NCI-H524 (cell line): ENCODE data around the gene HRK.
A peak's percentile ranks its signal among the peaks of the same experiment; 100 is the strongest.

Source experiments
- DNase-seq, 2 experiments: peaks; one replicate each; lab custom pipeline; 2025; lab: John Stamatoyannopoulos, UW

Gene HRK

DNA sequence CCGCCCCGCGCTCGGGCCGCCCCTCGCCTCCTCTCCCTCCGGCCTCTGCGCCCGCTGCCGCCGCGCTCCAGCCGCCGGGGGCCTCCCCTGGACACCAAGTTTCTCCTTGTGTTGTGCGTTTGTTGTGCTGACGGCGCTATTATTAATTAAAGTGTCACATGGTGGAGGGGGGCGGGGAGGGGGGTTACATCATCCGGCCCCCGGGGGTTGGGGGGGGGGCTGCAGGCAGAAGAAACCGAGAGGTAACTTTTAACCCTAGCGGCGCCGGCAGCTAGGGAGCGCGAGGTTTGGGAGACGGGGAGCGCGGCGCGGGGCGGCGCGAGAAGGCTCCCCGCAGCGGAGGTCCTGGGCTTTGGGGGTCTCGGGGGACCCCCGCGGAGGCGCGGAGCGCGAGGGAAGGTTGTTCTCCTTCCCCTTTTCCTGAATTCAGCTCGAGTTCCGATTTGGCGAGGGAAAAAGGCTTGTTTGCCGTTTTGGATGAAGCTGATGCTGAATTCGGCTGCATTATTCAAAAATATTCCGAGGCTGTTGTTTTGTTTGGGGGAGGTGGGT, at the start of gene HRK:
Gene HRK, minus strand, starts transcription at position 117 of the 552 bp plus-strand sequence. CDS start 134 bp downstream, outside the sequence.
- no peak for DNase-seq

DNA sequence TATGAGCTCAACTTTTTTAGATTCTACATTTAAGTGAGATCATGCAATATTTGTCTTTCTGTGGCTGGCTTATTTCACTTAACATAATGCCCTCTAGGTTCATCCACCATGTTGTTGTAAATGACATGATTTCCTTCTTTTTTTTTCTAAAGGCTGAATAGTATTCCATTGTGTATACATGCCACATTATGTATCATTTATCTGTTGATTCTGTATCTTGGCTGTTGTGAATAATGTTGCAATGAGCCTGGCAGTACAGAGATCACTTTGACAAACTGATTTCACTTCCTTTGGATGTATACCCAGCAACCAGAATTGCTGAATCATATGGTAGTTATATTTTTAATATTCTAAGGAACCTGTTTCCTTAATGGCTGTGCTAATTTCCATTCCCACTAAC, 48.6 kb upstream of the HRK start:
- no peak for DNase-seq

DNA sequence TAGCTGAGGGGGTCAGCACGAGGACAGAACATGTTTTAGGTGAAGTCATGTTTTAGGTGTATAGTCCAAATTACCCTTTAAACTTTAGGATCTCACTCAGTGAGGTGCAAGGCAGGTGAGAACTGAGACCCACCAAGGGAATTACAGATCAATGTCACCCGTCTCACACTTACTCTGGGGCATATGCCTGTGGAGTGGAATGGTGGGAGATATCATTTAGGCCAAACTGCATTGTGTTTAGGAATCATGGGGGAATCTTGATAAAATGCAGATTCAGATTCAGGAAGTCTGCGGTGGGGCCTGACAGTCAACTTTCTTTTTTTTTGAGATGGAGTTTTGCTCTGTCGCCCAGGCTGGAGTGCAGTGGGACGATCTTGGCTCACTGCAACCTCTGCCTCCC, 47.3 kb upstream of the HRK start:
- DNase-seq: no peak

DNA sequence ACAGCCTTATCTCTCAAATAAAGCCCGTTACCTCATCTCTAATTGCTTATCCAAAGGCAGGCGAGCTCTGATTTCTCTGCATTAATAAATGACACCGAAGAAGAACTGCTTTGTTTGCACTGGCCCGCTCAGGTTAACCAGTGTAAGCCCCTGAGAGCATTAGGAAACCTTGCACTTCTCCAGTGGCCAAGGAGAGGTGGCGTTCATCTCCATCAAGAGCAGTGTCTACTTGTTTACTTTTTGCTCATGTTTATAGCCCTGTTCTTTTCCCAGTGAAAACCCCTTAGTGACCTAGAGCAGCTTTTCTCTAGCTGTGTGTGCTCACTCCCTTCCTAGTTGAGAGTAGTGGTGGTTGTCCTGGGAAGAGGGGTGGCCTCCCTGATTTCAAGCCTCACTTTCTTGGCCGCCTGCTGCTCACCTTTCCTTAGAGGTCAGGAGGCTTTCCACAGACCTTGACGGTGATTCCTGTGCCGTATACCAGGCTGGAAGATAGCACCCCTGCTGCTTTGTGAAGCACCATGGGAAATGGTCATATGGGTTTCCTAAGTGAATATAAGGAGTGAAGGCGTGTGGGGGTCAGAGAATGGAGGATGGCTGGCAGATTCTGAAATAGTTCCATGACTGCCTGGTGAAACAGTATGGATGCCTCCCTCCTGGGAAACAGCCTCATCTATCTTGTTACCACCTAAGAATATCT, 46.2 kb upstream of the HRK start:
- no peak for DNase-seq

DNA sequence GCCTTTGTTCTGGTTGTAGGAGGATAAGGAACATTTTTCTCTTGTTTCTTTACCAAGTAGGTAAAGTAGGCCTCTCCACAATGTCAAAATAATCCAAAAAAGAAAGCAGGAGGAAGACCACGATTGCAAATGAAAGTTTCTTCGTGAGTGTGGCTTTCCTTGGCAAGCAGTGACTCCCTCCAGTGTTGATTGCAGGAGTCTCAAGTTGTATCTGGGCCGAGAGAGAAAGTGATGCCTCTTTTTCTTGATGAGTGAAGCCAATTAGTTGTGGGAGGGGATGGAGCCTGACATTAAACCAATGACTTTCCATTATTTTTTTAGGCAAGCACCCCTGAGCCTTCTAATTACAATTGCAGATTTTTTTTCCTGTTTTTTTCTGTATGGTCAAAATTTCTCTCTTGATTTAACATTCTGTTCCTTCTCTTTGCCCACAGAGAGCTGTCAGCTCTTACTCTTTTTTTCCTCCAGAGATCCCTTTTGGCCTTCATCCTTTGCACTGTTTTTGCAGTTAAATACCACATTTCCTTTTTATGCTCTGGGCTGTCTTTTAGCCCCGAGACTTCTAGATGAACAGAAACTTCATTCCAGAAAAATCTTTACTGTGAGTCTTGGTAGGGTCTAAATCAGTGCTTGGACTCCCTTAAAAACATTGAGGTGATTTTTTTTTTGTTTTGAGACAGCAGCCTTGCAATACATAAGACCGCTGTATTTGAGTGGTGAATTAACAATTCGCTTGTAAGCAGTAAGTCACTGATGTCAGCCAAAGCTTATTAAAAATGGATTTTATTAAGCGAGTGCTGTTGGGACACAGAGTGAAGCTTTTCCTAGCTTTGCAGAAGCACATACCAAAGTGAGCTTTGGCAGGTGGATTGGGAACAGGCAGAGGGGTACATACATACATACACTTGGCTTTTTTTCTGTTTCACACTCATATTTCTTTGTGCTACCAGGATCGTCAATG, 45.3 kb upstream of the HRK start:
- DNase-seq: no peak

DNA sequence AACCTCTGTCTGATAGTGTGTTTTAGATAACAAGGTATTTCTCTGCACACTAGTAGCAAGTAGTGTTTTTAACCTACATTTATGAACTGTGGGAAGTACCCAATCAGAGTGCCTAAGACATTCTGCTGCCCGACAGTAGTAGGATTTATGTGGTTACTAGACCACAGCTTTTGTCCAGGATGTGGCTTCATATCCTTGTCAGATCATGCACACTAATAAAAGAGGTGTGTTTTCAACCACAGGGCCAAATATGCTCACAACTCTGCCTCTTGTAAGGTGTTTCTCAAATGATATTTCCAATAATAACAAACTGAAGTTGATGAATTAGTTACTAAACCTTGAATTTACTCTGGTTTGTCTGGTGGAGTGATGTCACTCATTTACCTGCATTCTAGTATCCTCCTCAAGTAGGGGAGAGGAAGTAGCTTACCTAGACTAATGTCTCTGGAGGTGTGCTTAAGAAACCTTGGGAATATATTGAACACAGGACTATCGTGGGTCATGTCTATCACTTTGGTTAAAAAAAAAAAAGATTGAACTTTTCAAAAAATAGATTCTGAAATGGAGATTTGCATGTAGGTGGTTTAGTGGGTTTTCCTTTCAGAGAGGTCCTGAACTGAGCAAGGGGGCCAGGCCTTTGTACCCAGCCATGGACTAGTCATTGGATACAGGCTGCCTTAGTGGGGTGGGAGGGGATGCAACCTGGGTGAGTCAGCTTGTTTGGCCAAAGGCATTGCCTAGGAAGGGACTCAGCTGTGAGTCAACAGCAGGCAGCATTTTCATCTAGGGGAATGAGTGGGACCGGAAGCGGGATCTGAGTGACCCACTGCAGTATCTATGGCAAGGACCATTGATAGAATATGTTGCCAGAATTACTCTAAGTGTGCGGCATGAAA, 43.6 kb upstream of the HRK start:
- DNase-seq: no peak

DNA sequence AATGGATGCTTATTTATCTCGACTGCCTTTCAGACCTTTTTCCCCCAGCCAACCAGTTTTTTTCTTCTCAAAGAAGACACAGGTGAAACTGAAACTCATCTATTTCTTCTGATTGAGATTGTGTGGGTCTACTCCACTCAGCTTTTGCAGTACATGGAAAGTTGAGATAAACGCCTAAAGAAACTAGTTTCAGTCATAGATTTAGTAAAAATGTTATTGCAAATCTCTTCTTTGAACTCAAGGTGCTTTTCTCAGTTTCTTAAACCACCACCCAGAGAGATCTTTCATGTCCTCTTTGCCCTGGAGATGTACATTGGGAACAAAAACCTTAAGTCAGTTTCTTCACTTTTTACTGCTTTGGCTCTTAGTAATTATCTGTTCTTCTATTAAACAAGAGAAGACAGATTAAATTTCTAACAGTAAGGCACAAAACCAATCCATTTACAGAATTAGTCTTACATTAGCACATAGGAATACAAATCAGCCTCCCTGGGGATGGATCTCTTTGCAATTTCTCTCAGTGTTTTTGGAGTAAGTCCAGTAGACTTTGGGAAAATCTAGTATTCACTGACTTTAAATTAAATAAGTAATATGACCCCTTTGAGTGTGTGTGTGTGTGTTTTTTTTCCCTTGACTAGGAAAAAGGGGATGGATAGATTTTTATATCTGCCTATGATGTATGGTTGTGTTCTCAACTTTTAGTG, 41.1 kb upstream of the HRK start:
- DNase-seq: no peak

DNA sequence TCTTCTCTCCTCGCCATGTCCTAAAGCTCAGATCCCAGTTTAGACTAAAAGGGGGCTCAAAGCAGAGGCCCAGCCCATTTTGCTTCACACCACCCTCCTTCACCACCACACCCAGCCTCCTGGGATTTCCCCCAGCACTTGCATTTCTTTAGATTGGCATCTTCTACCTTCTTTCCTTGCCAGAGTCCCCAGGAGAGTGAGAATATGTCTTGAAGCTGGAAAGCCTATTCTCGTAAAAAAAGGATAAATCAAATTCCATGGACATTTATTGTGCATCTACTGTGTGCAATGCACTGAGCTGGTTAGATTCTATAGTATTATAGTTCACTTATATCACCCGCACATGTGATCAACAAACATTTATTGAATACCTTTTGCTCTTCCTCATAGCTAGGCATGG, 39.7 kb upstream of the HRK start:
- DNase-seq: no peak

DNA sequence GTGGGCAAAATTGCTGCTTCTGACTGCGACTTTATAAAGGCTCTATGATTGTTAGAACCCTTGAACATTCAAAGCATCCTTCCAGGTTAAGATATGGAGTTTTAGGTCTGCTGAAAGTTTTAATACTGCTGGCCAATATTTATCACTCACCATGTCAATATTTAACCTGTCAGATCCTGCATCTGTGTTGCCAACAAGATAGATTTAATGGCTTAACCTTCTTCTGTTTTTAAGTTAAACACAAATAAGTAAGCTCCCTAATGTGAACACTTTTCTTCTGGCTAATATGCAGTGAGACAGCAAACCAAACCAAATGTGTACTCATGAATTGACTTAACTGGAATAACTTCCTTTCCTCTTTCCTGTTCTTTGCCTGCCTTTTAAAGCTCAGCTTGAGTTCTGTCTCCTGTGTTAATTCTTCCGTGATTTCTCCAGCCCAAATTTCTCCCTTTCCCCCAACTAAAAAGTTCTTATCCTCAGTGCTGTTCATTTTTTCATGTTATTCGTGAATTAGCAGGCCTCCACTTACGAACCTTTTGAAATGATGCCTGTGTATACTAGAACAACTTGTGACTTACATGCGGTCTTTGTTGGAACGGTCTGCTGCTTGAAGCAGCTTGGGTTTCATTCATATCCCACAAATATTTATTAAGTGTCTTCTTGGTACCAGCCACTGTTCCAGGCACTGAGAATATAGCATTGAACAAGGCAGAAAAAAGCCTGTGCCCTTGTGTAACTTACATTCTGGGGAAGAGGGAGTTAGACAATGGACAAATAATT, 38.7 kb upstream of the HRK start:
- no peak for DNase-seq

DNA sequence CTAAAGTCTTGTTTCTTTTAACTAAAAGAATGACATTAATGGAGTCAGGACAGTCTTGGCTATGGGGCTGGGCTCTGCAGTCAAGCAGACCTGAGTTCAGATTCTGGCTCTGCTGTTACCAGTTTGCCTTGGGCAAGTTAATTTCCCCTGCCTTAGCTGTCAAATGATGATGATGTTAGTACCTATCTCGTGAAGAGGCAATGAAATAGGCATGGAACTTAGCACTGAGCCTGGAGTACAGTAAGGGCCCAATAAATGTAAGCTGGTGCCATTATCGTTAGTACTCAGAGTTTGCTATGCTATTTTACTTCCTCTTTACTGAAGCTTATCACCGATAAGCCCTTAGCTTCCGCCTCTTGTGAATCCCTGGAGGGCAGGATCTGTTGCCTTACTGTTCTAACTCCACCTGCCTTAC, 38.0 kb upstream of the HRK start:
- no peak for DNase-seq

DNA sequence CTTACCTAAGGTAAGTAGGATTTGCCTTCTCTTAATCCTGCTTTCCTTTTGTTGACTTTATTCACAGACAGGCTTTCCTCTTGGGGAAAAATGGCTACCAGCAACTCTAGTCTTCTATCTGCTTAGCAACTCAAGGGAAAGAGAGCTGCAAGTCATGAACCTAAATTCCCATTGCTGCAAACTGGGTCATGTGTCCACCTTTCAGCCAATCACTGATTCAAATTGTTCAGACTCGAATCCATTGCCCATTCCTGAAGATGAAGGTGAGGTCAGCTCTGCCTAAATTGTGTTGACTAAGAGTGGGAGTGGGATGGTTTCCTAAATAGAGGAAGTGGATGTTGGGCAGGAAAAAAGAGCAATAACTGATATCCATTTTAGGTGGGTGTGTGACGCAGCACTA, 37.2 kb upstream of the HRK start:
- DNase-seq: no peak

DNA sequence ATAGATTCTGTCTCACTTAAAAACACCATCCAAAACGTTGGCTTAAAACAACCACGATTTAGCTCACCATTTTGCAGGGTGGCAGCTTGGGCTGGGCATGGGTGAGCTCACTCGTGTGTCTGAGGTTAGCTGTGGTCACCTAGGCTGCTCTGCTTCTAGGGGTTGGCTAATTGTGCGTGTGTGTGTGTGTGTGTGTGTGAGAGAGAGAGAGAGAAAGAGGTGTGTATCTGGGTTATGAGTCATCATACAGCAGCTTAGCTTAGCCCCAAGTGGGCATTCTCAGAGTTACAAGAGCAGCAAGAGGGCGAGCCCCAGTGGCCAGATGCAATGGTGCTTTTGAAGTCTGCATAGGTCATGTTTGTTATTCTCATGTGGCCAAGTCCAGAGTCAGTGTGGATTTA, 35.5 kb upstream of the HRK start:
- peak in 1 of 2 experiments; percentile 41 for DNase-seq

DNA sequence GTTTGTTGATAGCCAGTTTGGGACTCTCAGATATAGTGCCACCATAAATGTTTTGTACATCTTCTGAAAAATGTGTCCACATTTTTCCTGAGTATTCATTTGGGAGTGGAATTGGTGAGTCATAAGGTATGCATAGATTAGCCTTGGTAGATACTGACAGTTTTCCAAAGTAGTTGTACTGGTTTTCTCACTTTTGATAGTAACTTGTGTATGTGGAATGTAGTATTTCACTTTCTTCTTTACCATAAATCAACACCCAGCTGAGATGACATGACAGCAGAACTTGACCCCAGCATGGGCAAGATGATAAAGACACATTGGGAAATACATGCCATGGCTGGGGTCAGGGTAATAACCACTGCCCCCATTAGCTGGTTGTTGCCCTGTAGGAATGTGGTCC, 34.9 kb upstream of the HRK start:
- no peak for DNase-seq

DNA sequence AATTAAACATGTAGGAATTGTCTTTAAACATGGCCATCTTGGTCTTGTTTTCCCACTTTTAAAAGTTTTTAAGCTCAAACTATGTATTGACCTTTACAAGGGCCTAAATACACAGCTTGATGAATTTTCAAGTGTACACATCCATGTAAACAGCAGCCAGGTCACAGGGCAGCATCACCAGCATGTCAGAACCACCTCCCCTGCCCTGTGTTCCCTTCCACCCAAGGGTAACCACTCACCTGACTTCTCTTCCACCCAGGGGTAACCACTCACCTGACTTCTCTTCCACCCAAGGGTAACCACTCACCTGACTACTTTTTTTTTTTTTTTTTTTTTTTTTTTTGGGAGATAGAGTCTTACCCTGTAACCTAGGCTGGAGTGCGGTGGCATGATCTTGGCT, 34.1 kb upstream of the HRK start:
- no peak for DNase-seq

DNA sequence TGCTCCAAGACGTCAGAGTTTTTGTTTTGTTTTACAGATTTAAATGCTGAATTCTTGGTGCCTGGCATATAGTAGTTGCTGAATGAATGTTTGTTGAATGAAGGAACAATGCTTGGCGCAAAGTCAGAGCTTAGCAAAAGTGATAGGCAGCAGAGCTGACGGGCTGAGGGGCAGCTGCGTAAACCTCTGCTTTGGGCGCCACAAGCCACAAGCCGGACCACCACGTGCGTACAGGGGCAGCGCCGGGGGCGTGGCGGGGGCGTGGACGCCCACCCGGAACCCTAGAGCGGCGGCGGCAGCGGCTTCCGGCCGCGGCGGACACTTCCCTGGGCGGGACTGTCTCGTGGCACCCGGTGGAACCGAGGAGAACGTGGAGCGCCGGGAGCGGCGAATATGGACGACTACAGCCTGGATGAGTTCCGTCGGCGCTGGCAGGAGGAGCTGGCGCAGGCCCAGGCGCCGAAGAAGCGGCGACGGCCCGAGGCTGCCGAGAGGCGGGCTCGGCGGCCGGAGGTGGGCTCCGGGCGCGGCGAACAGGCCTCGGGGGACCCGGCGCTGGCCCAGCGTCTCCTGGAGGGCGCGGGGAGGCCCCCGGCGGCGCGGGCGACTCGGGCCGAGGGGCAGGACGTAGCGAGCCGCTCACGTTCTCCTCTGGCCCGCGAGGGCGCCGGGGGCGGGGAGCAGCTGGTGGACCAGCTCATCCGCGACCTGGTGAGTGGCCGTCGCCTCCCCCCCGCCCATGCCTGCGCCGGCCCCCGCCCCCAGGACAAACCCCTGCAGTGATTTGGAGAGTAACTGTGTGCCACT, 29.6 kb upstream of the HRK start, which contains the start of gene FBXW8:
Gene FBXW8, plus strand, starts transcription at position 306 of the 807 bp plus-strand sequence. Its CDS starts 88 bp downstream, at position 394.
- peak; percentile 47 to 83 for DNase-seq

DNA sequence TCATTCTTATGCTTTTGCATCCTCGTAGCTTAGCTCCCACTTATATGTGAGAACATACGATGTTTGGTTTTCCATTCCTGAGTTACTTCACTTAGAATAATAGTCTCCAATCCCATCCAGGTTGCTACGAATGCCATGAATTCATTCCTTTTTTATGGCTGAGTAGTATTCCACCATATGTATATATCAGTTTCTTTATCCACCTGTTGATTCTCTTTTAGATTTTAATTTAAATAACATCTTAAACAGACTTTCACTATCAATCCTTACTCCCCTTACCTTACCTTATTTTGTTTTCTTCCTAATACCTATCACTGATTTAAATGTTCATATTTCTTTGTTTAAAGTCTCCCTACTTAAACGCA, 29.0 kb upstream of the HRK start:
- DNase-seq: no peak

DNA sequence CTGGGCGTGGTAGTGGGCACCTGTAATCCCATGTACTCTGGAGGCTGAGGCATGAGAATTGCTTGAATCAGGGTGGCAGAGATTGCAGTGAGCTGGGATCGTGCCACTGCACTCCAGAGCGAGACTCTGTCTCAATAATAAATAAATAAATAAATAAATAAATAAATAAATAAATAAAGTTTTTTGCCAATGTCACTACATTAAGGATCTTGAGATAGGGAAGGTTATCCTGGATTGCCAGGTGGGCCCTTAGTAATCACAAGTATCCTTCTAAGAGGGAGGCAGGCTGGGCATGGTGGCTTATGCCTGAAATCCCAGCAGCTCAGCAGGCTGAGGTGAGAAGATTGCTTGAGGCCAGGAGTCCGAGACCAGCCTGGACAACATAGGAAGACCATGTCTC, 25.0 kb upstream of the HRK start:
- DNase-seq: no peak

DNA sequence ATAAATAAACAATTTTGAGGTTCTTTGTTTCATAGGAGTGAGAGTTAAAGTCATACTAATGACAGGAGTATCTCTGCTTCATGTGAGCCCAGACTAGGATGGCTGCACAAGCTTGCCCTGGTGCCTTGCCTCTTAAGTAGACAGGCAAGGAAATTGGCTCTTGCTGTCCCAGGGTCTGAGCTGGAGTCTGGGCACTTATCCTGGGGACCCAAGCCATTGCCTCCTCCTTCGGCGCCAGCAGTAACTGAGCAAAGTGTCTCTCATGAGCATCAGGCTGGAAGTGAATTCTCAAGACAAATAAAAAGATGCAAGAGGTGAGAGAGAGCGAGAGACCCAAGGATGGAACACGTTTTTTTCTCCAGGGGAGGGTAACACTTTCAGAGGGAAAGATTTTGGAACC, 22.6 kb upstream of the HRK start:
- DNase-seq: no peak

DNA sequence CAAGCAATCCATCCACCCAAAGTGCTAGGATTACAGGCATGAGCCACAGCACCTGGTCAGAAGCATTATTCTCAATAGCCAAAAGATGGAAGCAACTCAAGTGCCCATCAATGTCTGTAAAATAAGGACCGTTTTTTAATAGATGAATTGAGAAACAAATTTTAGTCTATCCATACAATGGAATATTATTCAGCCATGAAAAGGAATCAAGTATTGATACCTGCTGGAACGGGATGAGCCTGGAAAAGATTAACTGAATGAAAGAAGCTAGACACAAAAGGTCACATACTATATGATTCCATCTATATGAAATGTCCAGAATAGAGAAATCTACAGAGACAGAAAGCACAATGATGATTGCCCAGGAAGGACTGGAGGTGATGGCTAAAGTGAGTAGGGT, 20.4 kb upstream of the HRK start:
- no peak for DNase-seq

DNA sequence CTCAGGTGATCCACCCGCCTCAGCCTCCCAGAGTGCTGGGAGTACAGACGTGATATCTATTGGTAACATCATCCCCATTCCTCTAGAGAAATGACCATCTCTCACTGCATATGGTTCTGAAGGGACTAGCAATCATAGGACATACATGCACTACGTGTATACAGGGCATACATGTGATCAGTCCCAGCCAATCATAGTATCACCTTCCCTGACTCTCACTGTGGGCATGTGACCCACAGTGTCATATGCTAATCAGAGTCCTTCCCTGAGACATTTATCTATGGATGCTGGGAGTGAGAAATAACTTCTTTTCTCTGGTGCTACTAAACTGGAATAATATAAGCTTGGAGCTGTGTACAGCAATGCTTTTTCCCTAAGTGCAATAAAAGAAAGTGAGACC, 17.4 kb upstream of the HRK start:
- no peak for DNase-seq
